Stimulated activated CD4-positive, alpha-beta T cell treated with anti-CD3 and anti-CD28 coated beads, TNF-alpha, amount 100 ng/mL, for 4 hours (primary cell): Measurements from ENCODE around the gene MYO6.

Source experiments
- DNase-seq, 3 experiments: peaks; one replicate each; pipeline ENCODE4 v3.0.0-alpha.2; 2020; ENCODE audit warnings: low read depth in 3 of 3

Gene MYO6

DNA sequence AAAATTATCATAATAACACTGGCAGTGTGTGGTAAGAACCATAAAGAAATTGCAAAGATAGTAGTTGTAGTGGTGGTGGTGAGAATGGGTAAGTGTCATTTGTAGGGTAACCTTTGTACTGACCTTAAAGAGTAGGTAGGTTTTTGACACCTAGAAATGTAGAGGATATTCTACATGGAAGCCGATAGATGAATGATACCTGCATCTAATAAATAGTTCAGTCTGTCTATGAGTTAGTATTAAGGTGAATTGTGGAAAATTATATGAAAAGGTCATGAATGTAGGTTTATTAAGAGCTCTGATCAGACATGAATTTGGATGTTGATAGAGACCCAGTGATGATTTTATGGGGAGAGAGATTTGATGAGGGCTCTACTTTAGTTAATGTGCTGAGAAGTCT is 78.1 kb downstream of the MYO6 start:
- no peak for DNase-seq

- no peak for DNase-seq
Measured at GRCh38 chr6:75830959-75831885, 82.2 kb downstream of the MYO6 start.

GRCh38 chr6:75834447-75834846 is 85.4 kb downstream of the MYO6 start:
- DNase-seq: no peak

GRCh38 chr6:75842191-75842590 is 93.2 kb downstream of the MYO6 start:
- DNase-seq: no peak

DNA sequence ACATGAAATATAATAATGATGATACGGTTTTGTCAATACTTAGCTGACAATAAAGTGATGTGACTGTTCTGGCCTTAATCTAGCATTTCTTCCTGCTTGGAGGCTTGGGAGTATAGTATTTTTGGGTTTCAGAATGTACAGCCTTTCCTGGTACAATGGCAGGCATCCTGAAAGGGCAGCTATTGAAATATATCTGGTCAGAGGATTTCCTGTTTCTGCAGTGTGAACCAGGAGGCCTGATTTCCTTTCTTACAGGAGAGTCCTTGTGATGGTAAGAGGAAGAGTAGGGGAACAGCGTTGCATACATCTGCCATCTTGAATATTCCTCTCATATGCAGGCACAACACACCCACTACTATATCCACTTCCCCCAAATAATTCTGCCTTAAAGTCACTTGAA is 93.7 kb downstream of the MYO6 start:
- no peak for DNase-seq

DNA sequence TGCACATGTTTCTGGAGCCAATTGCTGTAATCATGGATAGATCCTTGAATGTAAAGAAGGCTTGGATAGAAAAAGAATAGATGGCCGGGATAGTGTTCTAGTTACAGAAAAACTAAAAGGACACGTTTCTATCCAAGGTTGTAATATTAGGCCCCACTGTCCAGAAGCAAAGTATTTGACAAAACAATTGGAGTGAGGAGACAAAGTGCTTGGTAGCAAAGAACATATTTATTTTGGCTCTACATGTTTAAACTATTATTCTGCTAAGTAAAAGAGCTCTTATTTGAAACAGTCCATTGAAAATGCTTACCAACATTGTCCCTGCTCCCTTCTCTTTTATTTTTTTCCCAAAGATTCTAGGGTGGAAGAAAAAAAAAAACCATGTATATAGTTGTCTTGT is 94.4 kb downstream of the MYO6 start:
- no peak for DNase-seq

GRCh38 chr6:75848274-75848673 is 99.2 kb downstream of the MYO6 start:
- DNase-seq: no peak

GRCh38 chr6:75849329-75850025 is 100.4 kb downstream of the MYO6 start:
- DNase-seq: no peak

DNA sequence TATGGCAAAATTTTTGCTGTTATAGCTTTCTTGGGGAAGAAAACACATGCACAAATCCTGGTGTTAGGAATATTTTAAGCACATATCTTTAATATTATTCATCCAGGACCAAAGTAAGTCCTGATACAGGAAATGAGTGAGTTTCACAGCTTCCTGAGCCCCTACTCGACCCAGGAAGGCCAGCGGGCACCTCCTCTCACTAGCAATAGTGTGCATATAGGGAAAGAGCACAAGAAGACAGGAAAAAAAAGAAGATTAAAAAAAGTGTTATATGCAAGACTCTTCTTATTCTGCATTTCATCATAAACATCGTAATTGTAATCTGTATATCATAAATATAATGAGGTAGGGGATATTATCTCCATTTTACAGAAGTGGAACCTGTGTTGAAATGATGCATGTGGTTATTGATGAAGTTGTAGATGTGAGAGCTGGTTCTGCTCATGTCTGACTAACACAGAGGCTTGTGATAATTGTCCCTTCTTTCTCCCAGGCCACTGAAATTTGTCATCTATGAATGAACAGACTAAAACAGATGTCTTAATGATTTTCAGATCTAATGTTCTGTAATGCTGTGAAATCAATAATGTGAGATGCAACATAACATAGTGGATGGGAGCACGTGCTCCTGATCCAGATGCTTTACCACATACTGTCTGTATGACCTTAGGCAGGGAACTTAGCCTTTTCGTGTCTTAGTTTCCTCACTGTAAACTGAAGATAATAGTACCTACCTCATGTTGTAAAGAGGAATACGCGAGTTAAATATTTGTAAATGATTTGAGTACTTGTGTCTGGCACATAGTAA is 101.2 kb downstream of the MYO6 start:
- DNase-seq: no peak

- DNase-seq: no peak
Measured at GRCh38 chr6:75852721-75853120, 103.7 kb downstream of the MYO6 start.

GRCh38 chr6:75853806-75854205 is 104.8 kb downstream of the MYO6 start:
- no peak for DNase-seq

GRCh38 chr6:75855052-75855451 is 106.0 kb downstream of the MYO6 start:
- DNase-seq: no peak

GRCh38 chr6:75856902-75857301 is 107.9 kb downstream of the MYO6 start:
- DNase-seq: no peak

DNA sequence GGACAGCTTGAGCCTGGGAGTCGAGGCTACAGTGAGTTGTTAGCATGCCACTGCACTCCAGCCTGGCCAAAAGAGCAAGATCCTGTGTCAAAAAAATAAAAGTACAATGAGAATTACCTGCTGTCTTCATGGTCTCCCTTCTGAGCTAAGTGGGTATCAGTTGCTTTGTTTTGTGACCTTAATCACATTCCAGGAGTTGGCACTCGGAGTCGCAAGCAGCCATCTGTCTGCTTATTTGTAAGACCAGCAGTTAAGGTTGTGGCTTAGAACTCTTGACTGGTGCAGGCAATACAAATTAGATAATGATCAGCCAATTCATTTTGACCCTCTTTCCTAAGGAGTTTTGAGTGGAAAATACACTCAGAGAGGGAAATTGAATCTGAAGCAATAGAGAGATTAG is 114.0 kb downstream of the MYO6 start:
- DNase-seq: no peak

GRCh38 chr6:75863784-75864183 is 114.7 kb downstream of the MYO6 start:
- DNase-seq: no peak

DNA sequence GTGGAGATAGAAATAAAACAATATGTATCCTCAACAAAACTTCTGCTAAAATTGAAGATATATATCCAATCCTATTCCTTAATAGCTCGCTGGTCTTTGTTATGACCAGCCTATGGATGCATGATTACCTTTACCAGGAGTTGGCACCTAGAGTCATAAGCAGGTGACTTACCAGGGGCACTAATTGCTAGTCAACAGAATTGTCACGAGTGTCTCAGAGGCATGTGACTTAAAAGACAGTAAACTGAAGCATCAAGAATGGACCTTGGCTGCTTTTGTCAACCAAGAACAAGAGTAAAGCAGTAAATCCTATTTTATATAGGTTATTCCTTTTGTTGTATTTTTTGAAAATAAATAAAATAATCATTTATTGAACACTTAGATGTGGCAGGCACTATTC is 115.4 kb downstream of the MYO6 start:
- DNase-seq: no peak

DNA sequence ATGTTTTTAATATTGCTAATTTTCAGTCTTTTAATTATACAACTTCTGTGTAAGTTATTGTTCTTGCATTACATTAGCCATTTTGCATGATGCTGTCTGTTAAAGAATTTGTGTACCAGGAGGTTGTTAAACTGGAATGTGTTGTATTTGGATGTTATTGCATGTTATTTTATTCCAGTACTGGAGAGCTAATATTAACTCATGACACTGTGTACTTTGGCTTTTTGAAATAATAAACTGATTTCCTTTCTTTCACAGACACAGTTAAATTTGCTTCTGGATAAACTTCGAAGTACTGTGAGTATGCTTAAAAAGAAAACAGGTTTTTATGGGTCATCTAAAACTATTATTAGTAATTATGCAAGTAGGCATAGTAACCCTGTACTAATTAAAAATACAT is 121.3 kb downstream of the MYO6 start:
- no peak for DNase-seq

- DNase-seq: no peak
Measured at GRCh38 chr6:75874224-75874623, 125.2 kb downstream of the MYO6 start.

GRCh38 chr6:75876152-75876551 is 127.1 kb downstream of the MYO6 start:
- no peak for DNase-seq

GRCh38 chr6:75880305-75880704 is 131.3 kb downstream of the MYO6 start:
- DNase-seq: no peak

DNA sequence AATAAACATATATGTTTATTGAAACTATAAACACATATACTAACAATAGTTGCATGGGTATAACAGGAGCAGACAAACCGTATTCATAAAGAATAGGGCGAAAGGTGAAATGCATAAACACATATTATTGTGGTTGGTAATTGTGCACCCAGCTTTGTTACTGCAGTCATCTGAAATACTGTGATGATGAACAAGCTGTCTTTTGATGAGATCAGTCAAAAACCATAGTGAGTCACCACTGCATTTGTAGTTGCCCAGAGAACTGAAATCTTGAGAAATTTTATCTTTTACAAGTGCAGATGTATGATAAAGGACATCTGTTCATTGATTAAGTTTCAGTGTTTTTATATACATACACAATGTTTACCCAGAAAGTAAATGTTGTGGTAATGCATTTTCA is 133.7 kb downstream of the MYO6 start:
- no peak for DNase-seq

GRCh38 chr6:75884822-75885221 is 135.8 kb downstream of the MYO6 start:
- no peak for DNase-seq
